H54 (cell line): ENCODE results near the gene SLC20A1.
"Not testable (repeated sequence)": the region's sequence is repeated elsewhere in the genome, so short reads cannot be mapped to it uniquely, and the experiment has no call there.

Experiments
- DNase-seq: peaks from one replicate; pipeline ENCODE4 v3.0.0; 2011; ENCODE audit warnings: low spot score, mixed read lengths; ENCODE audit not compliant: insufficient read length
- FAIRE-seq: peaks from 3 replicates; lab custom pipeline; 2011; peaks lifted over from hg19 to GRCh38; lab: Jason Lieb, UNC
- POLR2A ChIP-seq: IDR thresholded peaks from 2 replicates; pipeline ENCODE4 v1.6.1; 2011; ENCODE audit warnings: low read depth, mild to moderate bottlenecking, low read length

The SLC20A1 gene

DNA sequence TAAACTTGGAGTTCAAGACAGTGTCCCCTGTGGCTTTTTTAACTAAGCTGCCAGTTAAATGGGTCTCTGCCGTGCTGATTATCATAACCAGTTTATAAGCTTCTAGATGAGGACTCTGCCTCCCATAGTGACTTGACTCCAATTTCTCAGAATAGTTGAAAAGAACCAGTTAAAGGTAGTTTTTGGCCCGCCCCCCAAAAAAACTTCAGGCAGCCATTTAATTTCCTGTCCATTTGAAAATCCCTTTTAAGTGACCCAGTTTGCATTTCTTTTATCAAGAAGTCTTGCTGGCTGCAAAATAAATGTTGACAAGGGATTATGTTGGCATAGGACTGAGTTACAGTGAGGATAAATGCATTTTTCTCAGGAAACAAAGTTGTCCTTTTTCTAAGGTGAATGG, 2.3 kb downstream of the SLC20A1 start:
- no peak for TF ChIP-seq POLR2A
- DNase-seq (no peak), FAIRE-seq (no peak)

GRCh38 chr2:112656679-112657078, 10.9 kb downstream of the SLC20A1 start:
- no peak for TF ChIP-seq POLR2A
- FAIRE-seq (no peak), DNase-seq (no peak)

DNA sequence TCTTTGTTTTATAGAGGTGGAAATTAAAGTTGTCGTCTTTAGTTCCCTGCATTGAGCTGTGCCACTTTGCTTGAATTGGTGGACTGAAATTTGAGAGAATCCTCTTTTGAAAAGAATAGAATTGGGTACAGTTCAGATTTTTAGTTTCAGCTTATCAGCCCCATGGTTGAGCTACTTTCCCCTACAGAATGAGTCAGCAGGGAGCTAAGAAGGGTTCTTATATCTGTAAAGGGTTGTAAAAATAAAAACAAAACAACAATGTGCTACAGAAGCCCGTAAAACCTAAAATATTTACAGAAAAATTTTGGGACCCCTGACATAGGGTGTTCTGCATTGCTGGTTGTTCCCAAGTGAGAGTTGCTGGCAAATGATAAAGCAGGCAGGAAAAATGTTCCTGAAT, 12.6 kb downstream of the SLC20A1 start:
- FAIRE-seq (no peak), DNase-seq (no peak)
- no peak for TF ChIP-seq POLR2A

GRCh38 chr2:112658839-112659667, 13.3 kb downstream of the SLC20A1 start:
- no peak for DNase-seq
- TF ChIP-seq POLR2A, result no peak
- no peak for FAIRE-seq

DNA sequence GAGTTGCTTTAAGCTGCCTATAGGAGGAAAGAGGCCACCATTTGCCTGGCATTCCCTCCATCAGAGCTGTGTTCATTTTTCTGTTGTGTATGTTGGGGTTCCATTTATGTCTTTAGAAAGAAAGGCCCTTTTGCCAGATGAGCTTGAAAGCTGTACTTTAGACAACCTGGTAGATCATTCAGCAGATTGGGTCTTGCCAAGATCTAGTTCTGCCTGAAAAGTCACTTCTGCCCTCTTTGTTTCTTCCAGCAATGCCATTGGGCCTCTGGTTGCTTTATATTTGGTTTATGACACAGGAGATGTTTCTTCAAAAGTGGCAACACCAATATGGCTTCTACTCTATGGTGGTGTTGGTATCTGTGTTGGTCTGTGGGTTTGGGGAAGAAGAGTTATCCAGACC, 14.4 kb downstream of the SLC20A1 start:
- FAIRE-seq (no peak), DNase-seq (no peak)
- no peak for TF ChIP-seq POLR2A

GRCh38 chr2:112661656-112662305, 16.0 kb downstream of the SLC20A1 start:
- TF ChIP-seq POLR2A, result no peak
- DNase-seq, result no peak
- no peak for FAIRE-seq

DNA sequence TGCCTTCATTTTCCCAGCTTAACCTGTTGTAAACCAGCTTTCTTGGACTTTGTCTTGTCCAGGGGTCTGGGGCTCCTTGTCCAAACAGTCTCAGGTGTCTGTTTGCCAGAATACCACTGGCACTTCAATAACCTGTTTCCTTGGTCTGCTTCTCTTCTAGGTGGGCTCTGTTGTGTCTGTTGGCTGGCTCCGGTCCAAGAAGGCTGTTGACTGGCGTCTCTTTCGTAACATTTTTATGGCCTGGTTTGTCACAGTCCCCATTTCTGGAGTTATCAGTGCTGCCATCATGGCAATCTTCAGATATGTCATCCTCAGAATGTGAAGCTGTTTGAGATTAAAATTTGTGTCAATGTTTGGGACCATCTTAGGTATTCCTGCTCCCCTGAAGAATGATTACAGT, 17.0 kb downstream of the SLC20A1 start:
- no peak for TF ChIP-seq POLR2A
- DNase-seq (no peak), FAIRE-seq (no peak)

GRCh38 chr2:112664689-112665088, 18.9 kb downstream of the SLC20A1 start:
- no peak for TF ChIP-seq POLR2A
- DNase-seq (no peak), FAIRE-seq (no peak)

GRCh38 chr2:112665113-112665780, 19.5 kb downstream of the SLC20A1 start:
- FAIRE-seq (no peak), DNase-seq (no peak)
- TF ChIP-seq POLR2A, result no peak

DNA sequence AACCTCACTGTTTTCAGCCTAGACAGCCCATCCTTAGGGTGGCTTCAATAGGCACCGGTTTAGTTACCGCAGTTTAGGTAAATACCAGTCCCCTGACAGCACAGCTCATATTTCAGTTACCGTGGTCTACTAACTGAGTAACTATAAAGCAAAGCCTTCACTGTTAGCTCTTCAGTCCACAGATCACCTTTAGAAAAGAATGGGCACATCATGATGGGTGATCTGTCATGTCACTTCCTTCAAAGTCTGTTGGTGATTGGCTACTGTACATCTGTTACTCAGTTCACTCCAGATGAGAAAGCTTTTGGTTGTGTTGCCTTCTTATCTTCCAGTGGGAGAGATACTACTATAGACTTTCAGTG, 21.0 kb downstream of the SLC20A1 start:
- DNase-seq (no peak), FAIRE-seq (no peak)
- TF ChIP-seq POLR2A, result no peak

DNA sequence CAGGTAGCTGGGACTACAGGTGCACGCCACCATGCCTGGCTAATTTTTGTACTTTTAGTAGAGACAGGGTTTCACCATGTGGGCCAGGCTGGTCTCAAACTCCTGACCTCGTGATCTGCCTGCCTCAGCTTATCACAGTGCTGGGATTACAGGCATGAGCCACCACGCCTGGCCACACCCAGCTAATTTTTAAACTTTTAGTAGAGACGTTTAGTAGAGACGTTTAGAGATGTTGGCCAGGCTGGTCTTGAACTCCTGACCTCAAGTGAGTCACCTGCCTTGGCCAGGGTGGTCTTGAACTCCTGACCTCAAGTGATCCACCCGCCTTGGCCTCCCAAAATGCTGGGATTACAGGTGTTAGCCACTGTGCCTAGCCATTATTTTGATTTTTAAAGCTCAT, 21.8 kb downstream of the SLC20A1 start:
- not testable (repeated sequence) for DNase-seq, FAIRE-seq

GRCh38 chr2:112669667-112670066, 23.9 kb downstream of the SLC20A1 start:
- TF ChIP-seq POLR2A, result no peak

GRCh38 chr2:112670252-112671022, 24.7 kb downstream of the SLC20A1 start:
- FAIRE-seq, result no peak
- DNase-seq, result no peak
- no peak for TF ChIP-seq POLR2A

More at GRCh38 chr2:112669667-112670066, 23.9 kb downstream of the SLC20A1 start:
- no peak for FAIRE-seq
- no peak for DNase-seq

- no peak for FAIRE-seq
- no peak for TF ChIP-seq POLR2A
These were observed 26.1 kb downstream of the SLC20A1 start for GRCh38 chr2:112671801-112672200.

More at GRCh38 chr2:112671801-112672200, 26.1 kb downstream of the SLC20A1 start:
- DNase-seq, result no peak
